ENCODE results near the gene FKBP10.

Gene FKBP10

GRCh38 chr17:41777574-41778188 is 35.1 kb upstream of the FKBP10 start:
- Histone ChIP-seq H3K27ac (peak overlapping the region in 10 of 11 experiments; percentile 22 to 97 (median 70); a peak in 19 of 22 replicates), H3K36me3 (peaks cover 22 to 46% (median 36%) of the 10 kb centered on the region in 11 experiments), H3K27me3 (no peaks in the 10 kb centered on the region), H3K4me2 (peak overlapping the region; percentile 76 to 99 (median 90)), H4K20me1 (peaks cover 85 to 99% (median 95%) of the 10 kb centered on the region in 11 experiments), H3K4me1 (peaks cover 92 to 100% (median 99%) of the 10 kb centered on the region in 10 experiments), H3K4me3 (peak overlapping the region in 4 of 10 experiments; percentile 31 to 42 (median 35); a peak in 7 of 20 replicates), H3K9ac (peak overlapping the region; percentile 34 to 72 (median 59); a peak in 19 of 22 replicates), H3K9me3 (replicated peaks in 1 of 11) (no peaks in the 10 kb centered on the region)
- TF ChIP-seq Cebpa-rat (IDR thresholded peaks at IDR 0.05), result no peak

DNA sequence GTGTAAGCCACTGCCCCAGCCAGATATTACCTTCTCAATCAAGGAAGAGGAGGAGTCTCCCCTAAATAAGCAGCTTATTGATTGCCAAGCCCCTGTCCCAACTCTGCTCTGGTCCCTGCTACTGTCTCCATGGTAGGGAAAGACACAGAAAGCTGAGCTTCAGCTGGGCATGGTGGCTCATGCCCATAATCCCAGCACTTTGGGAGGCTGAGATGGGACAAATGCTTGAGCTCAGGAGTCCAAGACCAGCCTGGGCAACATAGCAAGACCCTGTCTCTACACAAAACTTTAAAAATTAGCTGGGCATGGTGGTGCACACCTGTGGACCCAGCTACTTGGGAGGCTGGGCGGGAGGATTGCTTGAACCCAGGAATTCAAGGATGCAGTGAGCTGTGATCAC is 32.9 kb upstream of the FKBP10 start:
- Histone ChIP-seq H3K4me3 (0 out of 20 replicates have a peak overlapping the region, but pooled peaks of 1 of the 10 experiments have one; percentile 24), H3K27me3 (no peaks in the 10 kb centered on the region), H3K36me3 (peaks cover 15 to 33% (median 27%) of the 10 kb centered on the region in 11 experiments; a peak in 21 of 22 replicates), H4K20me1 (peaks cover 72 to 99% (median 87%) of the 10 kb centered on the region in 11 experiments), H3K4me2 (peak overlapping the region; percentile 76 to 99 (median 90)), H3K27ac (peak overlapping the region in 10 of 11 experiments; percentile 22 to 97 (median 68); a peak in 18 of 22 replicates), H3K4me1 (peaks cover 87 to 99% (median 95%) of the 10 kb centered on the region in 10 experiments), H3K9ac (peak overlapping the region in 8 of 11 experiments; percentile 17 to 63 (median 57); a peak in 6 of 22 replicates), H3K9me3 (replicated peaks in 1 of 11) (no peaks in the 10 kb centered on the region)
- no peak for TF ChIP-seq Cebpa-rat (IDR thresholded peaks at IDR 0.05)

DNA sequence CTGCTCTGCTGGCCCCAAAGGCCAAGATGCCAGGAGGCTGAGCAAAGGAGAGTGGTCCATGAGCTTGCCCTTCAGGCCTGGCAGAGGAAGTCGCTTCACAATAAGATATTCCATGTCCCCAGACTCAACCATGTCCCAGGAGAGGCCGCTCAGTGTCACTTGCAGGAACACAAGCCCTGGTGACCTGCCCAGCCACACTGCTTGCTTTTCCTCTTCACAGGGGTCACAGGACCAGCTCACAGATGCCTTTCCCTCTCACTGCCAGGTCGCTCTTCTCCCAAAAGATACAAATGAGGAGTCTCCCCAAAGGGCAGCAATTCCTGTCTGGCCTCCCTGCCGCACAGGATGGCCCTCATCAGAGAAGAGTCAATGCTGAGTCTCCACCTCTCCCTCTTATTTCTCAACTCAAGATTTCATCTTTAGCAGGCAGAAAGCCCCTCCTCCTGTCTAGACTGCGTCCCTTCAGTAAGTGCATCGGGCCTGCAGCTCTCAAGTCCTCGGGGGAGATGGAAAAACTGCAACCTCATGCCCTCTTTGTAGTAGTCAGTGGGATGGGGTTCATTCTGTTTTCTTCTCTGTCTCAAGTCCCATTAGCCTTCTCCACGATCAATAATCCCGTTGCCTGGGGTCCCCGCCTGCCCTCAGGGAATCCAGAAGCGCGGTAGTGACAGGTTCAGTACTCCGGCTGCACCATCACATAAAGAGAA is 31.2 kb upstream of the FKBP10 start:
- peaks cover 71 to 85% (median 82%) of the 10 kb centered on the region in 10 experiments for H3K4me1 ChIP-seq
- peaks cover 56 to 83% (median 71%) of the 10 kb centered on the region in 11 experiments for H4K20me1 ChIP-seq
- H3K27me3 ChIP-seq, result no peaks in the 10 kb centered on the region
- no peak for TF ChIP-seq Cebpa-rat (IDR thresholded peaks at IDR 0.05)
- H3K9me3 ChIP-seq (replicated peaks in 1 of 11), result no peaks in the 10 kb centered on the region
- H3K27ac ChIP-seq, result peak overlapping the region in 9 of 11 experiments; percentile 36 to 97 (median 91); a peak in 18 of 22 replicates
- peak overlapping the region in 7 of 10 experiments; percentile 20 to 92 (median 52); a peak in 11 of 20 replicates for H3K4me3 ChIP-seq
- peaks cover under 1 to 17% (median 12%) of the 10 kb centered on the region in 11 experiments; a peak in 16 of 22 replicates for H3K36me3 ChIP-seq
- H3K4me2 ChIP-seq, result peak overlapping the region; percentile 79 to 99 (median 94)
- peak overlapping the region; percentile 45 to 94 (median 87); a peak in 20 of 22 replicates for H3K9ac ChIP-seq

- peaks cover 51 to 77% (median 65%) of the 10 kb centered on the region in 11 experiments for H4K20me1 ChIP-seq
- peak overlapping the region in 10 of 11 experiments; percentile 27 to 97 (median 89); a peak in 19 of 22 replicates for H3K27ac ChIP-seq
- no peak for TF ChIP-seq Cebpa-rat (IDR thresholded peaks at IDR 0.05)
- peaks cover 0 to 12% (median 6%) of the 10 kb centered on the region in 11 experiments; a peak in 13 of 22 replicates for H3K36me3 ChIP-seq
- H3K4me3 ChIP-seq, result peak overlapping the region; percentile 15 to 92 (median 74); a peak in 15 of 20 replicates
- H3K9me3 ChIP-seq (replicated peaks in 1 of 11), result no peaks in the 10 kb centered on the region
- H3K27me3 ChIP-seq, result no peaks in the 10 kb centered on the region
- peak overlapping the region; percentile 45 to 94 (median 87); a peak in 21 of 22 replicates for H3K9ac ChIP-seq
- H3K4me2 ChIP-seq, result peak overlapping the region; percentile 79 to 99 (median 94)
- H3K4me1 ChIP-seq, result peaks cover 68 to 82% (median 79%) of the 10 kb centered on the region in 10 experiments
These were observed 30.7 kb upstream of the FKBP10 start for GRCh38 chr17:41782142-41782541.

GRCh38 chr17:41784207-41784744 is 28.5 kb upstream of the FKBP10 start:
- Histone ChIP-seq H3K4me3 (peak overlapping the region; percentile 70 to 92 (median 82)), H3K9ac (peak overlapping the region; percentile 84 to 94 (median 89); a peak in 21 of 22 replicates), H3K27ac (peak overlapping the region in 10 of 11 experiments; percentile 78 to 97 (median 90); a peak in 19 of 22 replicates), H3K4me1 (peaks cover 72 to 84% (median 81%) of the 10 kb centered on the region in 10 experiments), H3K4me2 (peak overlapping the region; percentile 79 to 99 (median 94)), H3K27me3 (no peaks in the 10 kb centered on the region), H3K36me3 (peaks cover 0 to 7% (median 0%) of the 10 kb centered on the region in 11 experiments; a peak in 3 of 22 replicates), H3K9me3 (replicated peaks in 1 of 11) (no peaks in the 10 kb centered on the region), H4K20me1 (peaks cover 34 to 57% (median 48%) of the 10 kb centered on the region in 11 experiments)
- TF ChIP-seq Cebpa-rat (IDR thresholded peaks at IDR 0.05), result no peak

- Histone ChIP-seq H4K20me1 (peaks cover 24 to 47% (median 38%) of the 10 kb centered on the region in 11 experiments), H3K36me3 (peaks cover 0 to 7% (median 0%) of the 10 kb centered on the region in 11 experiments; a peak in 2 of 22 replicates), H3K27me3 (no peaks in the 10 kb centered on the region), H3K9ac (peak overlapping the region; percentile 84 to 94 (median 89)), H3K9me3 (replicated peaks in 1 of 11) (no peaks in the 10 kb centered on the region), H3K4me3 (peak overlapping the region; percentile 70 to 92 (median 82)), H3K4me1 (peaks cover 72 to 84% (median 81%) of the 10 kb centered on the region in 10 experiments), H3K4me2 (peak overlapping the region; percentile 79 to 99 (median 94)), H3K27ac (peak overlapping the region; percentile 55 to 97 (median 91); a peak in 21 of 22 replicates)
- no peak for TF ChIP-seq Cebpa-rat (IDR thresholded peaks at IDR 0.05)
These were observed 27.5 kb upstream of the FKBP10 start for GRCh38 chr17:41785091-41785858.

- Histone ChIP-seq H3K4me1 (peaks cover 72 to 85% (median 81%) of the 10 kb centered on the region in 10 experiments), H3K27ac (peak overlapping the region; percentile 55 to 97 (median 91)), H3K4me3 (peak overlapping the region; percentile 70 to 92 (median 82)), H3K4me2 (peak overlapping the region; percentile 79 to 99 (median 94)), H4K20me1 (peaks cover 20 to 41% (median 32%) of the 10 kb centered on the region in 11 experiments), H3K27me3 (no peaks in the 10 kb centered on the region), H3K36me3 (peaks cover 0 to 7% (median 0%) of the 10 kb centered on the region in 11 experiments; a peak in 2 of 22 replicates), H3K9ac (peak overlapping the region; percentile 84 to 94 (median 89)), H3K9me3 (replicated peaks in 1 of 11) (no peaks in the 10 kb centered on the region)
- TF ChIP-seq Cebpa-rat (IDR thresholded peaks at IDR 0.05), result no peak
These were observed 27.0 kb upstream of the FKBP10 start for GRCh38 chr17:41785859-41786226.

All from BLaER1 treated with 17β-estradiol and CSF1 and Interleukin-3, amounts not matched to agents 10 nM and 100 nM (cell line).